ENCODE measurements around the gene CSNK2A3.
"Not testable (repeated sequence)": the region's sequence is repeated elsewhere in the genome, so short reads cannot be mapped to it uniquely, and the experiment has no call there.

CSNK2A3 gene

DNA sequence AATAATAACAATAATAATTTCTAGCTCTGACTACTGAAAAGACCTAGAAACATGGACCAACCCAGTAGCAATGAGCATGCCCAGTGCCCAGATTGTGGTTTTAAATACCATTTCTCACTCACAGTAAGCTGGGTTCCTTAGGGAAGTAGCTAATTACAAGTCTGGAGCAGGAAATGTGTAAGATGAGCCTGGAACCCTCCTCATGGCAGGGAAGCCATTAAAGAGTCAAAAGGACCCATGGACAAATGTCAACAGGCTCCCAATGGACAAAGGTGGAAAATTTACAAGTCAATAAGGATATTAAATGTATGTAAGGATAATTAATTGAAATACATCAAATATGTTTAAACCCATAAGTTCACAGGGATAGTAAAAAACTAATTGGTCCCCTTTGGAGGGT lies 10.6 kb upstream of the CSNK2A3 start:
- H3K27ac ChIP-seq = no peak overlapping the region
- no peaks in the 10 kb centered on the region for H3K36me3 ChIP-seq (ENCODE audit: insufficient read depth)
- H3K4me1 ChIP-seq (ENCODE audit: low read depth, poor library complexity, severe bottlenecking) = no peaks in the 10 kb centered on the region
- TF ChIP-seq CTCF (conservative IDR thresholded peaks at IDR 0.05; ENCODE audit: low read depth, low read length) = no peak
- no peak overlapping the region for H2AFZ ChIP-seq (ENCODE audit: low read depth)
- H3K79me2 ChIP-seq (ENCODE audit: insufficient read depth, low read depth) = no peaks in the 10 kb centered on the region
- H3K4me2 ChIP-seq = no peak overlapping the region
- H4K20me1 ChIP-seq (ENCODE audit: insufficient read depth) = no peaks in the 10 kb centered on the region
- no peak overlapping the region for H3K4me3 ChIP-seq (IDR thresholded peaks at IDR 0.05; ENCODE audit: insufficient read depth, low read depth, low read length)
- no peak overlapping the region for H3K9ac ChIP-seq
- no peaks in the 10 kb centered on the region for H3K27me3 ChIP-seq (ENCODE audit: insufficient read depth, low read depth)

GRCh38 chr11:11359611-11360010 lies 6.6 kb upstream of the CSNK2A3 start:
- no peaks in the 10 kb centered on the region for H3K27me3 ChIP-seq (ENCODE audit: insufficient read depth, low read depth)
- no peak overlapping the region for H3K9ac ChIP-seq
- H3K4me1 ChIP-seq (ENCODE audit: low read depth, poor library complexity, severe bottlenecking) = no peaks in the 10 kb centered on the region
- H4K20me1 ChIP-seq (ENCODE audit: insufficient read depth) = no peaks in the 10 kb centered on the region
- no peaks in the 10 kb centered on the region for H3K79me2 ChIP-seq (ENCODE audit: insufficient read depth, low read depth)
- H2AFZ ChIP-seq (ENCODE audit: low read depth) = no peak overlapping the region
- H3K4me3 ChIP-seq (IDR thresholded peaks at IDR 0.05; ENCODE audit: insufficient read depth, low read depth, low read length) = no peak overlapping the region
- H3K4me2 ChIP-seq = no peak overlapping the region
- H3K27ac ChIP-seq = no peak overlapping the region
- TF ChIP-seq CTCF (conservative IDR thresholded peaks at IDR 0.05; ENCODE audit: low read depth, low read length) = no peak
- H3K36me3 ChIP-seq (ENCODE audit: insufficient read depth) = no peaks in the 10 kb centered on the region

GRCh38 chr11:11356842-11357241 lies 3.8 kb upstream of the CSNK2A3 start:
- Histone ChIP-seq H3K27me3 (ENCODE audit: insufficient read depth, low read depth) (no peaks in the 10 kb centered on the region), H3K4me3 (IDR thresholded peaks at IDR 0.05; ENCODE audit: insufficient read depth, low read depth, low read length) (no peak overlapping the region), H4K20me1 (ENCODE audit: insufficient read depth) (no peaks in the 10 kb centered on the region), H3K36me3 (ENCODE audit: insufficient read depth) (no peaks in the 10 kb centered on the region), H3K4me1 (ENCODE audit: low read depth, poor library complexity, severe bottlenecking) (no peaks in the 10 kb centered on the region), H3K4me2 (no peak overlapping the region), H3K27ac (no peak overlapping the region), H3K79me2 (ENCODE audit: insufficient read depth, low read depth) (no peaks in the 10 kb centered on the region), H3K9ac (no peak overlapping the region), H2AFZ (ENCODE audit: low read depth) (no peak overlapping the region)
- no peak for TF ChIP-seq CTCF (conservative IDR thresholded peaks at IDR 0.05; ENCODE audit: low read depth, low read length)

DNA sequence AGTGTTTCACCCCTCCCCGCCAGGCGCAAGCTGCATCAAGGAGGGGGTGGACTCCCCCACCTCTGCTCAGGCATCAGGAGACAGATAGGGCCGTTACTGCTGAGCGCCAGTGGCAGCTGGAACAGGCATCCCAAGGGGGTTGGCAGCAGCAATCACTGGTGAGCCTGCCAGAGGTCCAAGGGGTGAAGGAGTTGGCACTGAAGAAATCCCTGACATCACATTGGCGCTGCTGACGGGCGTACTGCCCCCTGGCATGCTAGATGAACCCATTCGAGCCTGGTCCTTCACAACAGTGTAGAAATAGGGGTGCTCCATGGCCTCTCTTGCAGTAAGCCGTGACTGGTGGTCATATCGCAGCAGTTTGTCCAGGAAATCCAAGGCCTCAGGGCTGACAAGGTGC lies 1.2 kb downstream of the CSNK2A3 start:
- not testable (repeated sequence) for H3K27me3 ChIP-seq (ENCODE audit: insufficient read depth, low read depth); H3K36me3 ChIP-seq (ENCODE audit: insufficient read depth); H3K27ac ChIP-seq; H3K9ac ChIP-seq; H2AFZ ChIP-seq (ENCODE audit: low read depth); H3K4me1 ChIP-seq (ENCODE audit: low read depth, poor library complexity, severe bottlenecking); H3K79me2 ChIP-seq (ENCODE audit: insufficient read depth, low read depth); H3K4me2 ChIP-seq; H4K20me1 ChIP-seq (ENCODE audit: insufficient read depth); H3K4me3 ChIP-seq (IDR thresholded peaks at IDR 0.05; ENCODE audit: insufficient read depth, low read depth, low read length)

GRCh38 chr11:11351042-11351586 lies 1.9 kb downstream of the CSNK2A3 start:
- no peaks in the 10 kb centered on the region for H4K20me1 ChIP-seq (ENCODE audit: insufficient read depth)
- H3K4me3 ChIP-seq (IDR thresholded peaks at IDR 0.05; ENCODE audit: insufficient read depth, low read depth, low read length) = no peak overlapping the region
- no peak overlapping the region for H2AFZ ChIP-seq (ENCODE audit: low read depth)
- no peak overlapping the region for H3K27ac ChIP-seq
- TF ChIP-seq CTCF (conservative IDR thresholded peaks at IDR 0.05; ENCODE audit: low read depth, low read length) = no peak
- no peaks in the 10 kb centered on the region for H3K4me1 ChIP-seq (ENCODE audit: low read depth, poor library complexity, severe bottlenecking)
- H3K9ac ChIP-seq = no peak overlapping the region
- H3K4me2 ChIP-seq = no peak overlapping the region
- H3K27me3 ChIP-seq (ENCODE audit: insufficient read depth, low read depth) = no peaks in the 10 kb centered on the region
- no peaks in the 10 kb centered on the region for H3K36me3 ChIP-seq (ENCODE audit: insufficient read depth)
- H3K79me2 ChIP-seq (ENCODE audit: insufficient read depth, low read depth) = no peaks in the 10 kb centered on the region

Measured in KMS-11 (cell line).